ENCODE measurements around the gene TAS2R10.

DNA sequence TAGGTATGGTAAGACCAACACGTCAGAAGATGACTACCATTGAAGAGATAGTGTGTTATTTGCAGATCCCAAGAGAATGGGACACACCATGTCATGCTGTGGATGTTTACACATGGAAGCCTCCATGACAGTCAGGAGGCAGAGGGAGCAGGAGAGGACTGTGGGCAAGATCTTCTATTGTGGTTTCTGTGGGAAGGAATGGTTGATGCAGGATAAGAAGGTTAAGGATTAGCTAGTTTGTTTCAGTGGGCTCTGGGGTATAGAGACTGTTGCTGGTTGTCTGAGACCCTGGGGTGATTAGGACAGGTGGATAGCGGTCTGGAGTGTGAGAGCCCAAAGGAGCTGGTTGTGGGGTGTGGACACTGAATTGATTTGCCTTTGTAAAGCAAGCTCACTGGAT, 47.1 kb downstream of the TAS2R10 start:
- TF ChIP-seq, protein P1, sequence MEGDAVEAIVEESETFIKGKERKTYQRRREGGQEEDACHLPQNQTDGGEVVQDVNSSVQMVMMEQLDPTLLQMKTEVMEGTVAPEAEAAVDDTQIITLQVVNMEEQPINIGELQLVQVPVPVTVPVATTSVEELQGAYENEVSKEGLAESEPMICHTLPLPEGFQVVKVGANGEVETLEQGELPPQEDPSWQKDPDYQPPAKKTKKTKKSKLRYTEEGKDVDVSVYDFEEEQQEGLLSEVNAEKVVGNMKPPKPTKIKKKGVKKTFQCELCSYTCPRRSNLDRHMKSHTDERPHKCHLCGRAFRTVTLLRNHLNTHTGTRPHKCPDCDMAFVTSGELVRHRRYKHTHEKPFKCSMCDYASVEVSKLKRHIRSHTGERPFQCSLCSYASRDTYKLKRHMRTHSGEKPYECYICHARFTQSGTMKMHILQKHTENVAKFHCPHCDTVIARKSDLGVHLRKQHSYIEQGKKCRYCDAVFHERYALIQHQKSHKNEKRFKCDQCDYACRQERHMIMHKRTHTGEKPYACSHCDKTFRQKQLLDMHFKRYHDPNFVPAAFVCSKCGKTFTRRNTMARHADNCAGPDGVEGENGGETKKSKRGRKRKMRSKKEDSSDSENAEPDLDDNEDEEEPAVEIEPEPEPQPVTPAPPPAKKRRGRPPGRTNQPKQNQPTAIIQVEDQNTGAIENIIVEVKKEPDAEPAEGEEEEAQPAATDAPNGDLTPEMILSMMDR (IDR thresholded peaks at IDR 0.05) = no peak
- TF ChIP-seq POLR2AphosphoS5 (IDR thresholded peaks at IDR 0.05) (no peak), POLR2A (IDR thresholded peaks at IDR 0.05) (no peak)

All from upper lobe of left lung (tissue), 4 donors.